Activated CD4-positive, alpha-beta T cell treated with anti-CD3 and anti-CD28 coated beads, Interleukin-2, Interleukin-4, amounts not matched to agents 100 ng/mL and 50 ng/mL, durations not matched to agents 16 hours and 8 hours (primary cell): ENCODE results near the gene RYR1.
"Not testable (repeated sequence)": the region's sequence is repeated elsewhere in the genome, so short reads cannot be mapped to it uniquely, and the experiment has no call there.

Experiments used
- DNase-seq: peaks from one replicate; pipeline ENCODE4 v3.0.0-alpha.2; 2020; ENCODE audit warnings: low spot score

RYR1 gene

DNA sequence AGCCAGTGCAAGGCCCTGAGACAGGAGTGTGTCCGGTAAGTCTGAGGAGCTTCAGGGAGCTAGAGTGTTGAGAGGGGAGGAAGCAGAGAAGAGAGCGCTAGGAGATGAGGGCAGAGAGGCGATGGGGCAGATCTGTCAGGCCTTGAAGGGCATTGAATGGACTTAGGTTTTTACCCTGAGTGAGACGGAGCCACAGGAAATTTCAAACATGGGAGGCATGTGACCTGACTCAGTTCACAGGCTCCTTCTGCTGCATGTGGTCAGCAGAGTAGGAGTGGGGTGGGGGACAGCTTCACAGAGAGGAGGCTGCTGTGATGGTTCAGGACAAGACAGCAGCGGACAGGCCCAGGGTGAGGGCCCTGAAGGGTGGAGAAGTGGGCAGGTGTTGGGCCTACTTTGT lies 33.1 kb upstream of the RYR1 start:
- DNase-seq = no peak

DNA sequence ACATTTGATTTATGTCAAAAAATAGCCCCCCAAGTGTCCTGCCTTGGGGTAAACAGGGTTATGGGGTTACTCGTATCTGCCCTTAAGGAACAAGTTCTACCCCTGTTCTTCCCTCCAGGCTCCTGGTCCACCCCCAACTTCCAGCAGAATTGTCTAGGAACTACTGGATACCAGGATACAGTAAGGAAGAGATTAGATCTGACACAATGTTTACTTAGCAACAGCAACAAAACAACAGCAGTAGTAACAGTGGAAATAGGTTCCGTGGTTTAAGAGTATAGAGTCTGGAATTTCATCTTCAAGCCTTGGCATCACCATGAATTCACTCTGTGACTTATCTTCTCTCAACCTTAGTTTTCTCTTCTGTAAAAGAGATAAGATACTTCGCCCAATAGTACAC lies 32.3 kb upstream of the RYR1 start:
- DNase-seq = no peak

- DNase-seq = no peak
Measured at GRCh38 chr19:38402623-38402966, 30.9 kb upstream of the RYR1 start.

DNA sequence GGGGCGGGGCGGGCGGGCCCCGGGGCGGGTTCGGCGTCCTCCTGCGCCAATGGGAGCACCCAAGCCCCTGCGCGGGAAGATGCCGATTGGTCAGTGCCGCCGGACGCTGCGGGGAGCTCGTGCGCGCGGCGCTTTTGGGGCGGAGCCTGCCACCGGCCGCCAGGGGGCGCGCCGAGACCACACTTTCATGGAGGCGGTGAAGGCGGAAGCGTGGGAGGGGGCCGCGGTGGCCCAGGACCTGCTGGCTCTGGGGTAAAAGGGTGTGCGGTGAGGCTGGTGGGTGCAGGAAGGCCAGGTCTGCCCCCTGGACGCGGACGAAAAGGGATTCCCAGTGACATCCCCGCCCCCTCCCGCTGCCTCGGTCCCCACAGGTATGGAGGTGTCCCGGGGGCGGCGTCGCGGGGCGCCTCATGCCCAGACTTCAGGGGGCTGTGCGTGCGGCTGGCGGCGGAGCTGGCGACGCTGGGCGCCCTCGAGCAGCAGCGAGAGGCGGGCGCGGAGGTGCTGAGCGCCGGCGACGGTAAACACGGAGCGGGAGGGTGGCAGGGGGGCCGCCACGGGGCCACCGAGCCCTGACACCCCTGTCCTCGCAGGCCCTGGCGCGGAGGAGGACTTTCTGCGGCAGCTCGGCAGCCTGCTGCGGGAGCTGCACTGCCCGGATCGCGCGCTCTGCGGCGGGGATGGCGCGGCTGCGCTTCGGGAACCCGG lies 30.4 kb upstream of the RYR1 start, which contains the start of gene FAM98C:
Gene FAM98C (plus strand): TSS at position 127 of the 708 bp plus-strand sequence. CDS start 61 bp downstream, at position 188.
- DNase-seq = peak; percentile 97

- no peak for DNase-seq
Measured at GRCh38 chr19:38404858-38405257, 28.6 kb upstream of the RYR1 start.

DNA sequence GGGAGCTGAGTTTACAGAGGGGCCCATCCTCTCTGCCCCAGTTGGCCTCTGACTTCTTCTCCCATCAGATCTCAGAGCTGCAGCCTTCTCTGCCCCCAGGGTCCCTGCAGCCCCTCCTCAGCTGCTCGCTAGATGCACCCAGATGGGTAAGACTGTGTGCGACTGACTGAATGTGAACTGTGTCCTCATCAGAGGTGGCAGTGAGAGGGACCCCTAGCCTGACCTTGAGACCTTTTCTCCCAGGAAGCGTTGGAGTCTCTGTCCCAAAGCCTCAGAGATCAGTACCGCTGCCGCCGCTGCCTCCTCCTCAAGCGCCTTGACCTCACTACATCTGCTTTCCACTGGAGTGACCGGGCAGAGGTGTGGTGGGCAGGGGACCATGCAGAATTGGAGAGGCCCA lies 28.2 kb upstream of the RYR1 start:
- DNase-seq = no peak

DNA sequence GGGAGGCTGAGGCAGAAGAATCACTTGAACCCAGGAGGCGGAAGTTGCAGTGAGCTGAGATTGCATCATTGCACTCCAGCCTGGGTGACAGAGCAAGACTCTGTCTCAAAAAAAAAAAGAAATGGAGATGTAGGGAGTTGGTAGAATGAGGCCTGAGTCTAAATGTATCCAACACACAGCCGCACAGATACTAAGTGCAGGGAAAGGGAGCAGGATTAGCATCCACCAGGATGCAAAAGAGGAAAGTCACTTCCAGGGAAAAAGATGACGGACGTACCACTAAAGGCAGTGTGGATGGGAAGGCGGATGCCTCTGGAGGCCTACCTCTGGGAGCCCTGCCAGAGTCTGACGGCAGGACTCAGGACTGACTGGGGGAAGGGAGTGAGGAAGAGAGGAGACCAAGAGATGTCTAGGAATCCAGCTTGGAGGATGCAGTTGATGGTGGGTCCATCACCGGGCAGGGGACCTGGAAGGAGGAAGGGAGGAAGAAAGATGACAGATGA lies 23.8 kb upstream of the RYR1 start:
- DNase-seq = no peak

GRCh38 chr19:38410407-38410806 lies 23.1 kb upstream of the RYR1 start:
- DNase-seq = not testable (repeated sequence)

GRCh38 chr19:38411041-38411712 lies 22.3 kb upstream of the RYR1 start:
- DNase-seq = no peak

DNA sequence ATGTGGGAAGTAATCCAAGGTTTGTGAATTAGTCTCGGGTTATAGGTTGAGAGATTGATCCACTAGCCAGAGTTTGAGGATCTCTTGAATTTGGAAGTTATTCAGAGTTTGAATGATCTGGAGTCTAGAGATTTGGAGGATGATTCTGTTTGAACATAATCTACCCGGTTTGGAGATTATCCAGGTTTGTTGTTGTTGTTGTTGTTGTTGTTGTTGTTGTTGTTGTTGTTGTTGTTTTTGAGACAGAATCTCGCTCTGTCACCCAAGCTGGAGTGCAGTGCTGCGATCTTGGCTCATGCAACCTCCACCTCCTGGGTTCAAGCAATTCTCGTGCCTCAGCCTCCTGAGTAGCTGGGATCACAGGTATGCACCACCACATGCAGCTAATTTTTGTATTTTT lies 21.6 kb upstream of the RYR1 start:
- not testable (repeated sequence) for DNase-seq

GRCh38 chr19:38412491-38412890 lies 21.0 kb upstream of the RYR1 start:
- DNase-seq = no peak

DNA sequence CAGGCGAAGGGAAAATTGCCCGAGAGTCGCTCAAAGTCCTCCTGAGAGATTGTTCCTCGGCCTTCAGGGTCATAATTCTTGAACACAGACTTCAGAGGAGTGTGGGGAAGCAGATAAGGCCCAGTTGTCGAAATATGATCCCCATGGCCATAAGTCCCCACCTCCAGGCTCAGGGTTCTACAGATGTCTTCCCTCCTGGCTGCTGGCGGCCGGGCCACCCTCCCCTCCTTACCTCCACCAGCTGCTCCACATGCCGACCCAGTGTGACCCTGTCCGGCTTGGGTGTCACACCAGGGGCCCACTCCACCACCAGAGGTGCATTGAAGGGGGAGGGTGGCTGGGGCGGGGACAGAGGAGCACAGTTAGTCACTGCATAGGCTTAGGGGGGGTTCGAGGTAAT lies 20.5 kb upstream of the RYR1 start:
- DNase-seq = no peak

GRCh38 chr19:38413416-38413815 lies 20.1 kb upstream of the RYR1 start:
- no peak for DNase-seq

- DNase-seq = no peak
Measured at GRCh38 chr19:38417146-38417543, 16.3 kb upstream of the RYR1 start.

DNA sequence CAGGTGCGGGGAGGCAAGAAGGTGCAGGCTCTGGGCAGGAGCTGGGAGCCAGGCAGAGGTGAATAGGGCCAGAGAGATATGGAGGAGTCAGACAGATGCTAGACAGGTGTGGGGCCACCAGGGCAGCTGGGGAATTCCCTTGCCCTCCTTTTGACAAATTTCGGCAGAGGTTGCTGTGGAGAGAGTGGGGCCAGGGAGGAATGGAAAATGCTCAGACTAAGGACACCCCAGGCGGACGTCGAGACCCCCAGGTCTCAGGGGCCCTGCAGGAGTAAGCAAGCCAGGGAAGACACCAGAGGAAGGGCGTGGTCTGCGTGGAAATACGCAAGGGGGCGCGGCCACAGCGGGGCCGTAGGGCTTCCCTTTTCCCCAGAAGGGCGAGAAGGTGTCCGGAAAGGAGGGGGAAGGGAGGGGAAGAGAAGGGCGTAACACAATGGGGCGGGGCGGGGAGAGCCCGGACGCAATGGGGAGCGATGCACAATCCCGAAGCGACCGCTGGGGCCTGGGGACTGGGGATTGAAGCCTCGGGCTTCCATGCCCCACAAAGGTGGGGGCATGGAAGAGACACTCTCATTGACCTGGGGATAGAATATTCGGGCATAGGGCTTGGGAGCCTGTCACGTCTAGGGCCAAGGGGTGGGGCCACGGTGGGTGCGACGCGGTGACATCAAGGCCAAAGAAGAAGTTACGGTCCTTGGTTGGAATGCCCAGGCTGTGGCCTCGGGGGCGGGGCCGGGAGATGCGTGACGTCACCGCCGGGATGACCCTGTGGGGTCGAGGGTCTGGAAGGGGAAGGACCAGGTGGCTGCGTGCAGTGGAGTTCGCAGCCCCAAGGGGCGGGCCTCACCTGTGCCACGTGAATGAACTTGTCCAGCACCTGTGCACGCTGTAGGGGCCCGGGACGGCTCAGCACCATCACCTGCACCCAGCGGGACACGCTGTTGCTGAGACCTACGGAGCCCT lies 15.7 kb upstream of the RYR1 start:
- peak; percentile 77 for DNase-seq

- no peak for DNase-seq
Measured at GRCh38 chr19:38420935-38421334, 12.6 kb upstream of the RYR1 start.

- DNase-seq = no peak
Measured at GRCh38 chr19:38421856-38422255, 11.6 kb upstream of the RYR1 start.

DNA sequence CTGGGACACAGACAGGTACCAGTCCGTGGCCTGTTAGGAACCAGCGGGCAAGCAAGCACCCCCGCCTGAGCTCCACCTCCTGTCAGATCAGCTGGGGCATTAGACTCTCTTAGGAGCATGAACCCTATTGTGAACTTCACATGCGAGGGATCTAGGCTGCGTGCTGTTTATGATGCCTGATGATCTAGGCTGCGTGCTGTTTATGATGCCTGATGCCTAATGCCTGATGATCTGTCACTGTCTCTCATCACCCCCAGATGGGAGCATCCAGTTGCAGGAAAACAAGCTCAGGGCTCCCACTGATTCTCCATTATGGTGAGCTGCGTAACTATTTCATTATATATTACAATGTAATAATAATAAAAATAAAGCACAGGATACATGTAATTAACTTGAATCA lies 11.1 kb upstream of the RYR1 start:
- no peak for DNase-seq

GRCh38 chr19:38424272-38424671 lies 9.2 kb upstream of the RYR1 start:
- DNase-seq = no peak

GRCh38 chr19:38425222-38425809 lies 8.2 kb upstream of the RYR1 start:
- DNase-seq = no peak

- DNase-seq = peak; percentile 62
Measured at GRCh38 chr19:38425810-38426466, 7.6 kb upstream of the RYR1 start, which contains the start of gene RASGRP4. Gene RASGRP4, minus strand, starts transcription at chr19:38426219. Its CDS starts 128 bp downstream, at chr19:38426091.
